ENCODE measurements around the gene SENP8.

The SENP8 gene

GRCh38 chr15:72180761-72181324 is 62.6 kb downstream of the SENP8 start:
- TF ChIP-seq CTCF (conservative IDR thresholded peaks at IDR 0.05) (no peak), ZFX (IDR thresholded peaks at IDR 0.05) (no peak)
- no peak overlapping the region for H3K27ac ChIP-seq

DNA sequence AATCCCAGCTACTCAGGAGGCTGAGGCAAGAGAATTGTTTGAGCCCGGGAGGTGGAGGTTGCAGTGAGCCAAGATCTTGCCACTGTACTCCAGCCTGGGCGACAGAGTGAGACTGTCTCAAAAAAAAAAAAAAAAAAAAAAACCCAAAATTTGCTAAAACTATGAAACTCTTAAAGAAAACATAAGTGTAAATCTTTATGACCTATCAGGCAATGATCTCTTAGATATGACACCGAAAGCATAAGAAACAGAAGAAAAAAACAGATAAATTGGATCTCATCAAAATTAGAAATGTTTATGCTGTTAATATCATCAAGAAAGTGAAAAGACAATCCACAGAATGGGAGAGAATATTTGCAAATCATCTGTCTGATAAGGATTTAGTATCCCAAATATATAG is 64.0 kb downstream of the SENP8 start:
- no peak overlapping the region for H3K27ac ChIP-seq
- TF ChIP-seq CTCF (conservative IDR thresholded peaks at IDR 0.05) (no peak), ZFX (IDR thresholded peaks at IDR 0.05) (no peak)

DNA sequence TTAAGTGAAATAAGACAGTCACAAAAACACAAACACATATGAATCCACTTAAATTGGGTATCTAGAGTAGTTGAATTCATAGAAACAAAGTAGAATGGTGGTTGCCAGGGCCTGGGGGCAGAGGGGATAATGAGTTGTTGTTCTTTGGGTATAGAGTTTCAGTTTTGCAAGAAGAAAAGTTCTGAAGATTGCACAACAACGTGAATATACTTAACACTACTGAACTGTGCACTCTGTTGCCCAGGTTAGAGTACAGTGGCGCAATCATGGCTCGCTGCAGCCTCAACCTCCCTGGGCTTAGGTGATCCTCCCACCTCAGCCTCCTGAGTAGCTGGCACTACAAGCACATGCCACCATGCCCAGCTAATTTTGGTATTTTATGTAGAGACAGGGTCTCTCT is 64.5 kb downstream of the SENP8 start:
- no peak for TF ChIP-seq CTCF (conservative IDR thresholded peaks at IDR 0.05)
- TF ChIP-seq ZFX (IDR thresholded peaks at IDR 0.05): no peak

DNA sequence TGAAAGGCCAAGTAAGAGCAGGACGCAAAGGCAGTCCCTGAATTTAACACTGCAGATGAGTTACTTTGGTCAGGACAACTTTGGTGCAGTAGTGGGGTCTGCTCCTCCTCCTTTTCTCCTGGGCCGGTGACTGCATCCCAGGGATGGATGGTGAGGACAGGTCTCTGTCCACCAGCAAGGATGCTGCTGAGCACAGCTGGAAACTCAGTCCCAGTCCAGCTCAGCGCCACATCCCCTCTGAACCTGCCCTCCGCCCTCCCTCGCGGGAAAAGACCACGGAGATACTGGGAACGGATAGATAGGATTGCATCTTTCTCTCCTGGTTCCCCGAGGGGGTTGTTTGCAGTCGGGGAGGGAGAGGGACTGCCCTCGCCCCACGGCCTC is 65.6 kb downstream of the SENP8 start:
- TF ChIP-seq ZFX (IDR thresholded peaks at IDR 0.05): no peak
- no peak for TF ChIP-seq CTCF (conservative IDR thresholded peaks at IDR 0.05)
- no peak overlapping the region; the same call in 1 of the 2 replicates for H3K27ac ChIP-seq

More for the DNA sequence above, 64.5 kb downstream of the SENP8 start:
- H3K27ac ChIP-seq: no peak overlapping the region

GRCh38 chr15:72184165-72184811 is 66.1 kb downstream of the SENP8 start:
- H3K27ac ChIP-seq: peak overlapping the region; percentile 15; the same call in 1 of the 2 replicates
- no peak for TF ChIP-seq CTCF (conservative IDR thresholded peaks at IDR 0.05)
- TF ChIP-seq ZFX (IDR thresholded peaks at IDR 0.05): no peak

DNA sequence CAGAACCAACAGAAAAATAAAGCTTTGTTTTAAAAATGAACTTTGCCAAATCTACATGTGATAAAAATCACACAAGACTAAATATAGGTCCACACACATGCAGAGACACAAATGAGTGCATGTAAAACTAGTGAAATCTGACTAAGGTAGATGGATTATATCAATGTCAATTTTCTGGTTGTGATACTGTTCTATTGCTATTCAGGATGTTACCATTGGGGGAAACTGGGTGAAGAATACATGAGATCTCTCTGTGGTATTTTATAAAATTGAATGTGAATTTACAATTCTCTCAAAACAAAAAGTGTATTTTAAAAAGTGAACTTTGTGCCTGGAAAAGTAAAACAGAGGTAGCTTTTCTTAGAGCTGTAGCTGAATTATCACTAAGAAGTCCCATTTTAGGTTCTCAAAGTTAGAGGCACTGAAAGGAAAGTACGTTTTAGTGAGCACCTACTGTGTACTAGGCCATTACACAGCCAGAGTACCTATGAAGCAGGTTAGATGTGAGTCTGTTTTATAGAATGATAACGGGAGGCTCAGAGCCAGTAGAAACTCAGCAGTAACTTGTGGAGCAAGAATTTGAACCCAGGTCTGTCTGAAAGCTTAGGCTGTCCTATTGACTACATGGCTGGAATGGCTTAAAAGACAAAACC is 71.2 kb downstream of the SENP8 start:
- TF ChIP-seq CTCF (conservative IDR thresholded peaks at IDR 0.05) (no peak), ZFX (IDR thresholded peaks at IDR 0.05) (no peak)
- no peak overlapping the region for H3K27ac ChIP-seq

- no peak for TF ChIP-seq CTCF (conservative IDR thresholded peaks at IDR 0.05)
- no peak for TF ChIP-seq ZFX (IDR thresholded peaks at IDR 0.05)
- no peak overlapping the region for H3K27ac ChIP-seq
These were observed 74.2 kb downstream of the SENP8 start for GRCh38 chr15:72192416-72192815.
